ENCODE results near the gene CRKL. TPM values are rescaled to one million over a fixed set of nuclear protein-coding genes. Genes with fewer than 3 reads are reported as not detected.

The CRKL gene
- total RNA-seq, 2 donors from 2014 or later, result 42.1 to 45.2 TPM

- ATAC-seq (ENCODE audit: insufficient number of reproducible peaks, low FRiP score, low read depth), result no peak
- Histone ChIP-seq H3K9me3 (no peaks in the 10 kb centered on the region), H3K4me1 (ENCODE audit: control insufficient read depth in 1 of 2, low read depth in 2 of 2) (peaks cover 0 to 1% of the 10 kb centered on the region in 2 donors), H3K4me3 (no peak overlapping the region), H3K36me3 (peaks cover 49% of the 10 kb centered on the region), H3K27ac (no peak overlapping the region), H3K27me3 (replicated peaks; ENCODE audit: insufficient read depth) (no peaks in the 10 kb centered on the region)
- TF ChIP-seq CTCF (IDR thresholded peaks at IDR 0.05), result no peak
- no peak for DNase-seq (ENCODE audit: low spot score)
These were observed 77.1 kb downstream of the CRKL start for GRCh38 chr22:20994128-20994901.

GRCh38 chr22:20994902-20995241 lies 77.7 kb downstream of the CRKL start:
- no peak overlapping the region for H3K4me3 ChIP-seq
- ATAC-seq (ENCODE audit: insufficient number of reproducible peaks, low FRiP score, low read depth) (no peak), DNase-seq (ENCODE audit: low spot score) (no peak)
- peaks cover 55% of the 10 kb centered on the region for H3K36me3 ChIP-seq
- H3K27ac ChIP-seq, result no peak overlapping the region
- no peak for TF ChIP-seq CTCF (IDR thresholded peaks at IDR 0.05)
- H3K9me3 ChIP-seq, result no peaks in the 10 kb centered on the region
- H3K27me3 ChIP-seq (replicated peaks; ENCODE audit: insufficient read depth), result no peaks in the 10 kb centered on the region
- peaks cover 2 to 7% of the 10 kb centered on the region in 2 donors for H3K4me1 ChIP-seq (ENCODE audit: control insufficient read depth in 1 of 2, low read depth in 2 of 2)

- Histone ChIP-seq H3K27ac (no peak overlapping the region), H3K4me3 (no peak overlapping the region), H3K36me3 (peaks cover 56% of the 10 kb centered on the region), H3K4me1 (ENCODE audit: control insufficient read depth in 1 of 2, low read depth in 2 of 2) (peaks cover 7 to 13% of the 10 kb centered on the region in 2 donors), H3K27me3 (replicated peaks; ENCODE audit: insufficient read depth) (no peaks in the 10 kb centered on the region), H3K9me3 (no peaks in the 10 kb centered on the region)
- ATAC-seq (ENCODE audit: insufficient number of reproducible peaks, low FRiP score, low read depth), result no peak
- DNase-seq (ENCODE audit: low spot score), result no peak
- TF ChIP-seq CTCF (IDR thresholded peaks at IDR 0.05), result no peak
These were observed 78.3 kb downstream of the CRKL start for GRCh38 chr22:20995329-20996030.

- H3K27me3 ChIP-seq (replicated peaks; ENCODE audit: insufficient read depth), result no peaks in the 10 kb centered on the region
- peaks cover 56% of the 10 kb centered on the region for H3K36me3 ChIP-seq
- peaks cover 11 to 18% of the 10 kb centered on the region in 2 donors for H3K4me1 ChIP-seq (ENCODE audit: control insufficient read depth in 1 of 2, low read depth in 2 of 2)
- ATAC-seq (ENCODE audit: insufficient number of reproducible peaks, low FRiP score, low read depth), result no peak
- TF ChIP-seq CTCF (IDR thresholded peaks at IDR 0.05), result no peak
- no peaks in the 10 kb centered on the region for H3K9me3 ChIP-seq
- no peak overlapping the region for H3K4me3 ChIP-seq
- DNase-seq (ENCODE audit: low spot score), result no peak
- H3K27ac ChIP-seq, result no peak overlapping the region
These were observed 78.8 kb downstream of the CRKL start for GRCh38 chr22:20996031-20996410.
